ENCODE measurements around the gene CARD9.

- TF ChIP-seq CTCF (IDR thresholded peaks at IDR 0.05) (no peak), POLR2A (IDR thresholded peaks at IDR 0.05) (no peak)
Measured at GRCh38 chr9:136403538-136403914, 30.1 kb upstream of the CARD9 start.
